GM12874 (cell line): Measurements from ENCODE around the gene LRFN2.

Source experiments
- TF ChIP-seq, protein P1 (sequence below): IDR thresholded peaks from 2 replicates; pipeline ENCODE4 v1.5.1; 2011; ENCODE audit warnings: low read depth, mild to moderate bottlenecking, control low read depth, low read length, moderate library complexity; ENCODE audit not compliant: insufficient read depth

LRFN2 gene

DNA sequence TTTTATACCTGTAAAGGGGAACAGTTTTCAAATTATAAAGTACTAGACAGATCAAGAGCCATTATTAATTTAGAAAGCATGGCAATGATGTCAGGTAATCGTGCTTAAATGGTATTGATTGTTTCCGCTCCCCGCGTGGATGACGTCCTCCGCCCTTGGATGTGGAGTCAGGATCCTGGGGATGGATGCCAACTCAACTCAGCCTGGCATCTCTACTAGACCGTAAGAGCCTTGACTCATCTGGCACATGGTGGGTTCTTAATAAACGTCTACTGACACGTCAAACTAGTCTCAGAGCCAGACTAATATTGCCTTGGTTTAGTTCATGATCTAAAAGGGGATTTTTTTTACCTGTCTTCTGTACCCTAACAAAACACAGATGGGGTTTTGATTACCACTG, 80.2 kb downstream of the LRFN2 start:
- TF ChIP-seq, protein P1, sequence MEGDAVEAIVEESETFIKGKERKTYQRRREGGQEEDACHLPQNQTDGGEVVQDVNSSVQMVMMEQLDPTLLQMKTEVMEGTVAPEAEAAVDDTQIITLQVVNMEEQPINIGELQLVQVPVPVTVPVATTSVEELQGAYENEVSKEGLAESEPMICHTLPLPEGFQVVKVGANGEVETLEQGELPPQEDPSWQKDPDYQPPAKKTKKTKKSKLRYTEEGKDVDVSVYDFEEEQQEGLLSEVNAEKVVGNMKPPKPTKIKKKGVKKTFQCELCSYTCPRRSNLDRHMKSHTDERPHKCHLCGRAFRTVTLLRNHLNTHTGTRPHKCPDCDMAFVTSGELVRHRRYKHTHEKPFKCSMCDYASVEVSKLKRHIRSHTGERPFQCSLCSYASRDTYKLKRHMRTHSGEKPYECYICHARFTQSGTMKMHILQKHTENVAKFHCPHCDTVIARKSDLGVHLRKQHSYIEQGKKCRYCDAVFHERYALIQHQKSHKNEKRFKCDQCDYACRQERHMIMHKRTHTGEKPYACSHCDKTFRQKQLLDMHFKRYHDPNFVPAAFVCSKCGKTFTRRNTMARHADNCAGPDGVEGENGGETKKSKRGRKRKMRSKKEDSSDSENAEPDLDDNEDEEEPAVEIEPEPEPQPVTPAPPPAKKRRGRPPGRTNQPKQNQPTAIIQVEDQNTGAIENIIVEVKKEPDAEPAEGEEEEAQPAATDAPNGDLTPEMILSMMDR: no peak

DNA sequence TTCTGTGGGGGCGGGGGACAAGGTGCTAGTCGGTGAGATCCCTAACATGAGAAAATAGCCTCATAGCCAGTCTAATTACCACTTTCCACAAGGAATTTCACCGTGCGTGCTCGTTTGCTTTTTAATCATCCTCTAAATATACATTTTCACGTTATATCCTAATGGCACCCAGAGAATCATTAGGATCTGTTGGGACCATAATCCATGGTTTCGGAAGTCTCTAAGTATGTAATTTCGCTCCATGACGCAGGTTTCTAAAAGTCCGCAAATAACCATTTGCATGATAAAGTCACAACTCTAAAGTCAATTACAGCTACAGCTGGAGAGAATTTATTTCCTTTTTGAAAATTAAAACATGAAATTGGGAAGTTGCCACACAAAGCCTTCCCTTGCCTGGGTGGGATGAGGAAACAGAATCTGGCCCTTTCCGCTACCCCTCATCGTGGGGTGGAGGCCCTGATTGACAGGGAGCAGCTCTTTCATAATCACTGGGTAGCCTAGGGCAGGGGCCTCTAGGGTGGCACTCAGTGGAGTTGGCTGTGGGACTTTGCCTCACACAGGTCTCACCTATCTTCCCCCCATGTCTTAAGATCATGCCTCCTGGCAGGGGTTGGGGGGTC, 81.9 kb downstream of the LRFN2 start:
- TF ChIP-seq, protein P1: no peak

DNA sequence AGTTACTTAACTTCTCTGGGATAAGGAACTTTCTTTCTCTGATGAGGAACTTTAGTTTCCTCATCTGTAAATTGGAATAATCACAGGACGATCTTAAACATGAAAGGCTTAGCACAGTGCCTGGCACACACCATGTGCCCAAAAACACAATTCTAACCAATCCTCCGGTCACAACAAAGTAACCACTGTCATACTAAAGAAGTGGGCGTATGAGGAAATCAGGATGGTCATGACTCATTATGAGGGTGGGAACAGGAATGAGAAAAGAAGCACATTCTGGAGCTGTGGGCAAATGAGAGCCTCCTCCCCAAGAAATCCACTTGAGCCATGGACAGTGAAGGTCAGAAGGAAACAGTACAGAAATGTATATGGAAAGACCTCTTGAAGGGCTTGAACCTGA, 82.9 kb downstream of the LRFN2 start:
- TF ChIP-seq, protein P1: no peak

DNA sequence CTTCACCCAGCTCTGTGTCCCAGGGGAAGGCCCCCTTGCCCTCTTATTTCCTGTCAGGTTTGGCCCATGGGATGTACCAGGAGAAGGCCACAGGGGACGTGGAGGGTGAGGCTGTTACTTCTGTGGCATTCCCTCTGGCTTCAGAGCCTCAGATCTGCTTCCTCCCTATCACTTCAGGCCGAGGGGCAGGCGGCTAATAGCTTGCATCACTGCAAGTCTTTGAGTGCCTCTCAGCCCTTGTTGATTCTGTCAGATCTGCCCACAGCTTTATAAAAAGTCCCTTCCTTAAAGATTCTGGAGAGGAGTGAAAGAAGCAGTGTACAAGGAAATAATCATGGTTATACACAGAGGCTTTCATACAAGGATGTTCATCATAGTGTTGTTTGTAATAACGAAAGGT, 86.9 kb downstream of the LRFN2 start:
- TF ChIP-seq, protein P1: no peak

DNA sequence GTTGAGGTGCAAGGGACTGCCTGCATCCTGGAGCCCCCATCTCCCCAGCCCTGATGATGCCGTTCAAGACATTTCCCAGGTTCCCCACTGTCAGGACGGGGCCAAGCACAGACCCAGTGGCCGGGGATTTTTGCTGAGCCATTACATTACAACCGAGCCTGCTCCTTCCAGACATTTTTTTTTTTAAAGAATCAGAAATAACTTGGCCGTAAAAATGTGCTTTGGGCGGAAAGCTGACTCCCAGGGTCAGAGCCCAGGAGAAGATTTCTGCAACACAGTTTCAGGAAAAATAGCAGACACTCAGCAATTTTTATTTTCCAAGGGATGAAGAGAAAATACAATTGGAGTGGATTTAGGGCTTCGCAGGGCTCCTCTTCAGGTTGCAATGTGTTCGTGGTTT, 87.9 kb downstream of the LRFN2 start:
- TF ChIP-seq, protein P1: no peak

DNA sequence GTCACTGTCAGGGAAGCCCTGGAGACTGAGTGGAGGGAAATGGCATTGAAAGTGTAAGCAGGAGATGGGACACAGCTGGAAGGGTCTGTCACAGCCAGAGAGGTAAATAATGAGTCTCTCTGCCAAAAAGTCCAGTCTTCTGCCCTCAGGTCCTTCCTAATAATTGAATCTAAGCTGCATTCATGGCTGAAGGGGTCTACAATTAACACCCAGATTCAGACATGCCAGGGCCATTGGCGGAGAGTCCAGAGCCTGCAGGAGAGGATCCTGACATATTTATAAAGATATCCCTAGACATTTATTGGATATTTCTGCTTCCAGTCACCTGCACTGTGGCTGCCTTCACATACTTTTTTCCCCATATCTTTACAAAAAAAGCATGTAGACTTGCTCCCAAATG, 89.0 kb downstream of the LRFN2 start:
- TF ChIP-seq, protein P1: no peak

DNA sequence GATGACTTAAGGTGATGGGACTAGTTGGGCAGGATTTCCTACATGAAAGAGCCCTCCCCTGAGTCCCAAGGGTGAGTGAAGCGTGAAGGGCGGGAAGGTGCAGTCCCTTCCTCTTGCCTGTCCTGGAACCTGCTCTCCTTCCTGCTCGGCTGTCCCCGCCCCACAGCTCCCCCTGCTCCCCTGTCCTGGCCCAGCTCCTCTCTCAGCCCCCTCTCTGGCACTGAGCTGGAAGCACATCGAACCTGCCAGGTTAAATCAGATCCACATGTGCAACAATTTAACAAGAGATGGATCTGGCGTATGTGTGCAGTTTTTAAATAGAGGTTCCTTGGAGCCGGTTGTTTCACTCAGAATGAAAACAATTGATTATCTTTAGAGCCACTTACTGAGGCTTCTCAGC, 95.0 kb downstream of the LRFN2 start:
- TF ChIP-seq, protein P1: no peak
